Measurements from ENCODE around the gene RIN3.

- TF ChIP-seq CTCF (IDR thresholded peaks at IDR 0.05): no peak
- no peak for TF ChIP-seq POLR2A (IDR thresholded peaks at IDR 0.05)
Measured at GRCh38 chr14:92492258-92492657, 21.3 kb upstream of the RIN3 start.

Data from Peyer's patch (tissue), 4 donors.